ENCODE measurements around the gene HAVCR1. TPM values are rescaled to one million over a fixed set of nuclear protein-coding genes. Genes with fewer than 3 reads are reported as not detected.
"Not testable (repeated sequence)": the region's sequence is repeated elsewhere in the genome, so short reads cannot be mapped to it uniquely, and the experiment has no call there.

HAVCR1 gene
- total RNA-seq, 8 experiments from 2014 or later, result 0.11 to 0.57 (median 0.13) TPM; not detected in 5

- Histone ChIP-seq H3K4me1 (replicated peaks in 1 of 2) (no peaks in the 10 kb centered on the region), H3K4me3 (no peak overlapping the region), H3K27ac (no peak overlapping the region)
- in situ Hi-C loops (cut with MboI; ENCODE audit: low pct_unique_long_range_greater_than_20kb in 2 of 9, low sequenced_read_pairs in 9 of 9, unreplicated experiment in 9 of 9), result no loop called here
- WGBS, 10 experiments, result 10 to 100% (median 67%) methylated on average over 1 to 4 of the region's 4 CpGs; no CpG with 5 or more reads in 3 of the 10 experiments
- ATAC-seq (replicated peaks in 6 of 8), result no peak
Observed at GRCh38 chr5:157020511-157021222, 38.2 kb downstream of the HAVCR1 start.

GRCh38 chr5:157020002-157020401 lies 38.9 kb downstream of the HAVCR1 start:
- no peak overlapping the region for H3K27ac ChIP-seq
- H3K4me1 ChIP-seq (replicated peaks in 1 of 2), result no peaks in the 10 kb centered on the region
- in situ Hi-C loops (cut with MboI; ENCODE audit: low pct_unique_long_range_greater_than_20kb in 2 of 9, low sequenced_read_pairs in 9 of 9, unreplicated experiment in 9 of 9), result no loop called here
- ATAC-seq (replicated peaks in 6 of 8), result no peak
- no peak overlapping the region for H3K4me3 ChIP-seq

GRCh38 chr5:157014143-157014542 lies 44.8 kb downstream of the HAVCR1 start:
- in situ Hi-C loops (cut with MboI; ENCODE audit: low pct_unique_long_range_greater_than_20kb in 2 of 9, low sequenced_read_pairs in 9 of 9, unreplicated experiment in 9 of 9); ATAC-seq (replicated peaks in 6 of 8); H3K4me1 ChIP-seq (replicated peaks in 1 of 2); H3K27ac ChIP-seq; H3K4me3 ChIP-seq: not testable (repeated sequence)
- WGBS, 10 experiments, result no CpG with 5 or more reads among the region's 28 CpGs

- 14 to 87% (median 55%) methylated on average over 1 to 2 of the region's 2 CpGs; no CpG with 5 or more reads in 3 of the 10 experiments for WGBS, 10 experiments
- in situ Hi-C loops (cut with MboI; ENCODE audit: low pct_unique_long_range_greater_than_20kb in 2 of 9, low sequenced_read_pairs in 9 of 9, unreplicated experiment in 9 of 9), result no loop called here
Observed at GRCh38 chr5:157006262-157006661, 52.7 kb downstream of the HAVCR1 start.

GRCh38 chr5:157004893-157005551 lies 53.9 kb downstream of the HAVCR1 start:
- H3K4me3 ChIP-seq, result no peak overlapping the region
- no peak overlapping the region for H3K27ac ChIP-seq
- no peaks in the 10 kb centered on the region for H3K4me1 ChIP-seq (replicated peaks in 1 of 2)
- ATAC-seq (replicated peaks in 6 of 8), result no peak
- in situ Hi-C loops (cut with MboI; ENCODE audit: low pct_unique_long_range_greater_than_20kb in 2 of 9, low sequenced_read_pairs in 9 of 9, unreplicated experiment in 9 of 9), result no loop called here

More at GRCh38 chr5:157006262-157006661, 52.7 kb downstream of the HAVCR1 start:
- Histone ChIP-seq H3K27ac (no peak overlapping the region), H3K4me3 (no peak overlapping the region), H3K4me1 (replicated peaks in 1 of 2) (no peaks in the 10 kb centered on the region)
- no peak for ATAC-seq (replicated peaks in 6 of 8)

- WGBS, 10 experiments, result 60 to 93% (median 83%) methylated on average over 1 to 4 of the region's 4 CpGs; no CpG with 5 or more reads in 7 of the 10 experiments
Observed at GRCh38 chr5:156991714-156992113, 67.2 kb downstream of the HAVCR1 start.

GRCh38 chr5:156984064-156984463 lies 74.9 kb downstream of the HAVCR1 start:
- Histone ChIP-seq H3K4me1 (replicated peaks in 1 of 2) (no peaks in the 10 kb centered on the region), H3K27ac (no peak overlapping the region), H3K4me3 (no peak overlapping the region)
- 40 to 100% (median 89%) methylated on average over 1 to 5 of the region's 9 CpGs; no CpG with 5 or more reads in 2 of the 10 experiments for WGBS, 10 experiments
- no peak for ATAC-seq (replicated peaks in 6 of 8)
- in situ Hi-C loops (cut with MboI; ENCODE audit: low pct_unique_long_range_greater_than_20kb in 2 of 9, low sequenced_read_pairs in 9 of 9, unreplicated experiment in 9 of 9), result no loop called here

More at GRCh38 chr5:156991714-156992113, 67.2 kb downstream of the HAVCR1 start:
- no peak overlapping the region for H3K4me3 ChIP-seq
- no peaks in the 10 kb centered on the region for H3K4me1 ChIP-seq (replicated peaks in 1 of 2)
- no peak for ATAC-seq (replicated peaks in 6 of 8)
- no peak overlapping the region for H3K27ac ChIP-seq
- in situ Hi-C loops (cut with MboI; ENCODE audit: low pct_unique_long_range_greater_than_20kb in 2 of 9, low sequenced_read_pairs in 9 of 9, unreplicated experiment in 9 of 9), result no loop called here

- no peak for ATAC-seq (replicated peaks in 6 of 8)
- in situ Hi-C loops (cut with MboI; ENCODE audit: low pct_unique_long_range_greater_than_20kb in 2 of 9, low sequenced_read_pairs in 9 of 9, unreplicated experiment in 9 of 9), result no loop called here
- H3K4me3 ChIP-seq, result no peak overlapping the region
Observed at GRCh38 chr5:156981481-156981880, 77.4 kb downstream of the HAVCR1 start.

More at GRCh38 chr5:156981481-156981880, 77.4 kb downstream of the HAVCR1 start:
- Histone ChIP-seq H3K27ac (no peak overlapping the region), H3K4me1 (replicated peaks in 1 of 2) (no peaks in the 10 kb centered on the region)

Other genes with a start within 250 kb of the HAVCR1 start
- under 1 TPM in 6 of 8 experiments, not detected in 2; 0.08 to 0.23 (median 0.16) TPM for gene PPP1R2B, start 208.8 kb downstream of the HAVCR1 start, total RNA-seq
- not detected for gene TIMD4, start 95.9 kb downstream of the HAVCR1 start, total RNA-seq
- 1 to 10 TPM in 1 of 8 experiments, under 1 TPM in 6, not detected in 1; 0.10 to 1.3 (median 0.25) TPM for gene HAVCR2, start 49.9 kb upstream of the HAVCR1 start, total RNA-seq
- 10 to 100 TPM; 10.7 to 20.8 (median 15.4) TPM for gene MED7, start 83.7 kb upstream of the HAVCR1 start, total RNA-seq
- gene GARIN3, start 107.1 kb upstream of the HAVCR1 start, total RNA-seq, result under 1 TPM in 4 of 8 experiments, not detected in 4; 0.14 to 0.54 (median 0.31) TPM
- 10 to 100 TPM in 1 of 8 experiments, 1 to 10 TPM in 1, under 1 TPM in 5, not detected in 1; 0.18 to 76.4 (median 0.80) TPM for gene ITK, start 121.7 kb upstream of the HAVCR1 start, total RNA-seq
- gene CYFIP2, start 207.0 kb upstream of the HAVCR1 start, total RNA-seq, result 100 to 1,000 TPM in 2 of 8 experiments, 10 to 100 TPM in 5, 1 to 10 TPM in 1; 8.0 to 116 (median 88.5) TPM

Data from motor neuron (in vitro differentiated cells).